NCI-H2227 (cell line): ENCODE data around the gene GET3.
"Not testable (repeated sequence)": the region's sequence is repeated elsewhere in the genome, so short reads cannot be mapped to it uniquely, and the experiment has no call there.

Source experiments
- DNase-seq: peaks from one replicate; lab custom pipeline; 2025; ENCODE audit not compliant: unreplicated experiment; lab: John Stamatoyannopoulos, UW

Gene GET3

DNA sequence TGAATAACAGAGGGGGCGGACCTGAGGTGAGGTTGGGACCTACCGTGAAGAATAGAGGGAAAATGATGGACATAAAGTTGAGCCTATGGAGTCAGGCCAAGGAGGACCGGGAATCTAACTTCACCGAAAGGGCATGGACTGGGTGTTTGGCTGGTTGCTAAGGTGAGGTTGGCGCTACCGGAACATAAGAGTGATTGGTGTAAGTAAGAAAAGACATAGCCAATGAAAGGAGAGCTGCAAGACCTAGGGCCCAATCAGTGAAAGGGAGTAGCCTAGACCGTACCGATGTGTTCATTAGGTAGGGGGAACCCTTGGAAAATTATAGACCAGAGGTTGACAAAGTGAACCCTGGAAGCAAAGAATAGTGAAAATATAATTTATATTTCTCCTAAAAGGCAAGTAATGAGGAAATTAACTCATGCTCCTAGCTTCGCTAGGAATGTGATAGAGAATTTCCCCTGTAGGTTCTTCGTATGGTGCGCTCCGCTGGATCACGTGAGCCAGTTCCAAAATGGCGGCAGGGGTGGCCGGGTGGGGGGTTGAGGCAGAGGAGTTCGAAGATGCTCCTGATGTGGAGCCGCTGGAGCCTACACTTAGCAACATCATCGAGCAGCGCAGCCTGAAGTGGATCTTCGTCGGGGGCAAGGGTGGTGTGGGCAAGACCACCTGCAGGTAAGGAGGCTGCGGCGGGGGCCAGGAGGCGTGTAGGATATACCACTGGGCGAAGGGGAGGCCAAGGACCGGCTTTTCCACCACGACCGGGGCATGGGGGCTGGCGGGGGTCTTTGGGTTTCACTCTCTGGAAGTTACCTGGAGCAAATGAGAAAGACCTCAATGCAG, at the start of gene GET3:
GET3 (plus strand) TSS at position 503 of the 840 bp plus-strand sequence; CDS start at position 512, 9 bp downstream.
- peak; percentile 97 for DNase-seq

DNA sequence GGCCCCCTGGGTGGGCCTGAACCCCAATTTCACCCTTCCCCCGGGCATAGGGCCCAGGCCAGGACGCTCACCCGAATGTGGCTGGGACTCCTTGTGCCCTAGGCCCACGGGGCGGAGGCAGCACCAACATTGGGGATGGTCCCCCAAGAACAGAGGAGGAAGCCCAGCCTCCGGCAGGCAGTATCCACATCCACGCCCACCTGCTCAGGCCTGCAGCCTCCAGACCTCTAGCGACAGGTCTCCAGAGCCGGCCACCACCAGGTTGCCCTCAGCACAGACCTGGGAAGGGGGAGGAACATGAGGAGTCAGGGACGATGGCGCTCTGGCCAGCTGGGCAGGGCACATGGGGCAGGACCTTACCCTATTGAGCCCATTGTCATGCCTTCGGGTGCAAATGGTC, 48.3 kb upstream of the GET3 start:
- no peak for DNase-seq

DNA sequence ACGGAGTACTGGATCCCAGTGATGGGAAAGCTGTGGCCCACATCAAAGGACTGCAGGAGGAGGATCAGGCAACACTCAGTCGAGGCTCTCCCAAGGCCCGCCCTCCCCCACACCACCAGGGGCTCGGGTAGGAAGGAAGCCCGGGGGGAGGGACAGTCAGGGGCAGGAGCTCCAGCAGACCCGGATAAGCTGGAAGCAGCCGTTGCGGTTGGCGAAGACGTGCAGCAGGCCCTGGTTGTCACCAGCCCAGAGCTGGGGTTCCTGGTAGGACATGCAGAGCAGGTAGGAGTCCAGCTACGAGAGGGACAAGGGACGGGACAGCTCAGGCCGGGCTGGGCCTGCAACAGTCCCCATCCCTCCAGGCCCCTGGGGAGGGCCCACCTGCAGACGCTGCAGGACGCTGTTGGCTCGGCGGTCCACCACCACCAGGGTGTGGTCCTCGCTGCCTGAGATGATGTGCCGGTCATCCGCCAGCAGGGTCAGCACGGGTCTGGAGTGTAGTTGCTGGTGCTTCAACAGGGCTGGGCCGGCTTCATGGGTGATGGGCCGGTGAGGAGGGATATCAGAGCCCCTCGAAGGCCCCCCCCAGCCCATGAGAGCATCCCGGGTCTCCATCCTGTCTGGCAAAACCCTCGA, 47.6 kb upstream of the GET3 start:
- no peak for DNase-seq

DNA sequence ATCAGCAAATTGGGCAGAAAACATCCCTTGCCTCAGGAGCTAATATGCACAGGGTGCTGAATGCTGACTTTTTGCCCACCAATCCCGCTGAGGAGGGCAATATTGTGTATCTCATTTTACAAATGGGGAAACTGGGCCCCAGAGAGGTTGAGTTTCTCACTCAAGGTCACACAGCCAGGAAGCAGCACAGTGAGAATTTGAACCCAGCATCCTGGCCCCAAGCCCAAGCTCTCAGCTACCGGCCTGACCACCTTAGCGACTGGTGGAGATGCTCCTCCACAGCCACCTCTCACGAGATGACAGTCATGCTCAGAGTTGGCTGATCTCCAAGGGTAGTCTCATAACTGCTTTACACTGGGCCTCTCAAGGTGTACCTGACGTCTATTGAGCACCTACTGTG, 44.3 kb upstream of the GET3 start:
- no peak for DNase-seq

DNA sequence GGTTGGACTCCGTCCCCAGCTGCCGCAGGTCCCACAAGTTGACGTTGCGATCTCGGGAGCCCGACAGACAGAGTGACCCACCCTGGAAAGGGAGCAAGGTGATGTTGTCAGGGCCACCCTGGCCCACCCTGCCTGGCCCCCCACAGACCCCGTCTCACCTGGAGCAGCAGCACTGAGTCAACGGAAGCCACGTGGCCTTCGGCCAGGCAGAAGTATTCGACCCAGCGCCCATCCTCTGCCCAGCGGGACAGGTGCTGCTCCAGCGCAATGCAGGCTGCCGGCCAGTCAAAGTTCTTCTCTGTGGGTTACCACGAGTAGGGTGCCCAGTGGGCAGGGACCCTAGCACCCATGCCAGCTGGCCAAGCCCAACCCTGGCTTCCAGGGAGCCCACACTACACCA, 42.7 kb upstream of the GET3 start:
- DNase-seq = no peak

DNA sequence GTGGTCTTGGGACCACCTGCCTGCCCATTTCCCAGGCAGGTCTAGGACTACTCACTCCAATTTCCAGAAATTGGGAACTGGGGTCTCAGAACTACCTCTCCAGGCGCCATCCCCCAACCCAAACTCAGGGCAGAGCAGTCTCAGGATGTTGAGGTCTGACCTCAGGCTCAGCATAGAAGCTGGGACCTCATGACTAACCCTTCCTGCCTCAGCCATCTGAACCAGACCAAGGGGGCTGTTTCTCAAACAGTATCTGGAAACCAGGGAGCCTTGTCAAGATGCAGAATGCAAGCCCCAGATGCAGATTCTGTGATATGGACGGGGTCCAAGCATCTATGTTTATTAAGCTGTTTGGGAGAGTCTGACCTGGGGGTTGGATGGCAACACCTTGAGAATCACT, 42.2 kb upstream of the GET3 start:
- DNase-seq = no peak

DNA sequence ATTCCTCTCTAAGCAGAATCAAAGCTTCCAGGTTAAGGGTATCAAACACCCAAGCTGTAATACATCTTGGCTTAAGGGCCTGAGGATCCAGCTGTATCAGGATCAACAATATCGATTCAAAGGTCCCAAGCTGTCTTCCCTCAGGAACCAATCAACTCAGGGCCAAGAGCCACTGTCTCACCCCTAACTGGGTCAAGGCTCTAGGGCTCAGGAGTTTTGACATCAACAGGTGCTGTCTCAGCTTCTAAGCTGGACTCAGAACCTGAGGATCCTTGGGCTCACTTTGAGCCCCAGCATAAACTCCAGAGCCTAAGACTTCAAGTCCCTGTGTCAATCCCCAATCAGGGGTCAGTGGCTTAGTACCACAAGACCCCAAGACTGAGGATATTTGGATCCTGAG, 41.8 kb upstream of the GET3 start:
- no peak for DNase-seq

DNA sequence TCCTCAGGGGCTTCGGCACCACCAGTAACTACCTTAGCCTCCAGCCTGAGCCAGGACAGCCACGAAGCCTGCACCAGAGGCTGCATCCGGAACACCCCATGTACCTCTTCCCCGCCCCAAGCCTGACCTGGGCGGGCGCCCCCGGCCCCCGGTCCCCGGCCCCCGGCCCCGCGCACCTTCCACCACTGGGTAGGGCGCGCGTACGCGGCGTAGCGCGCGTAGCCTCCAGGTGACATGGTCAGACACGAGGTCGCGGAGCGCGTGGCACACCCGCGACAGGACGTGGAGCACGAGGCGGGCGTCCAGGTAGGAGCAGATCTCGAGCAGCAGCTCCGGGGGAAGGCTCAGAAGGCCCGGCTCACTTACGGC, 41.3 kb upstream of the GET3 start:
- no peak for DNase-seq

DNA sequence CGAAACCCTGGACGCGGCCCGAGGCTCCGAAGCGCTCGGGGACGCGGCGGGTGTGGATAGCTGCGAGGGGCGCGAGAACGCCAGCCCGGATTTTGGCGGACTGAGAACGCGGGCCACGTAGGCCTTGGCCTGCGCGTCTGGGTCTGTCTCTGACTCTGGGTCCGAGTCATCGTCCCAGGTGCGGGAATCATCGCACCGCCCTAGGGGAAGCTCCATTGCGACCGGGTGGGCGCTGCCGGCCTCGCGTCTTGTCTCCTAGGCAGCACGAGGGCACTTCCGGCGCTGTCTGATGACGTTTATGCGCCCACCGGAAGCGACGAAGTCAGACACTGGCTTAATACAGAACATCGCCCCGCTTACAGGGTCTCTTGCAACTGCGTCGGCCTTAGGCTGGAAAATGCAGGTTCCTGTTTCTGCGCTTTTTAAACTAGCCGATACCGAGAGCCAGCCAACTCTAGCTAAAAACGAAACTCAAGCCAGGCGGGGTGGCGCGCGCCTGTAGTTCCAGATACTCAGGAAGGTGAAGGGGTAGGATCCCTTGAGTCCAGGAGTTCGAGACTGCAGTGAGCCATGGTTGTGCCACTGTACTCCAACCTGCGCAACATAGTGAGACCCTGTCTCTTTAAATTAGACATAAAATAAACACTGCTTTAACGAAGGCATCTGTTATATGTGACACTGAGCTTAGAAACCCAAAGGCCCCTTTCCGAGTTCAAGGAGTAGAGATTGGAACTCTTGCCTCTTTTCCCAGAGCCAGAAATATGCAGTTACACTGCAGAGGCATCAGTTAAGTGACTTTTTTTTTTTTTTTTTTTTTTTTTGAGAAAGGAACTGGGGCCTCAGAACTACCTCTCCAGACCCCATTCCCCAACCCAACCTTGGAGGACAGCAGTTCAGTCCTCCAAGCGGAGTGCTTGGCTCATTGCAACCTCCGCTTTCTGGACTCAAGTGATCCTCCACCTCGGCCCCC, 40.6 kb upstream of the GET3 start, which contains the start of gene FBXW9:
FBXW9 (minus strand) TSS at position 266 of the 970 bp plus-strand sequence; CDS start at position 216, 50 bp downstream.
- DNase-seq = peak; percentile 94

DNA sequence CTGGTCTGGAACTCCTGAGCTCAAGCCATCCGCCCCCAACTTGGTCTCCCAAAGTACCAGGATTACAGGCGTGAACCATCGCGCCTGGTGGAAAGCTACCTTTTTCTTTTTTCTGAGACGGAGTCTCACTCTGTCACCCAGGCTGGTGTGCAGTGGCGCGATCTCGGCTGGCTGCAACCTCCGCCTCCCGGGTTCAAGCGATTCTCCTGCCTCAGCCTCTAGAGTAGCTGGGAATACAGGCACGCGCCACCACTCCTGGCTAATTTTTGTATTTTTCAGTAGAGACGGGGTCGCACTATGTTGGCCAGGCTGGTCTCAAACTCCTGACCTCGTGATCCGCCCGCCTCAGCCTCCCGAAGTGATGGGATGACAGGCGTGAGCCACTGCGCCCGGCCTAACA, 39.9 kb upstream of the GET3 start:
- DNase-seq = not testable (repeated sequence)

DNA sequence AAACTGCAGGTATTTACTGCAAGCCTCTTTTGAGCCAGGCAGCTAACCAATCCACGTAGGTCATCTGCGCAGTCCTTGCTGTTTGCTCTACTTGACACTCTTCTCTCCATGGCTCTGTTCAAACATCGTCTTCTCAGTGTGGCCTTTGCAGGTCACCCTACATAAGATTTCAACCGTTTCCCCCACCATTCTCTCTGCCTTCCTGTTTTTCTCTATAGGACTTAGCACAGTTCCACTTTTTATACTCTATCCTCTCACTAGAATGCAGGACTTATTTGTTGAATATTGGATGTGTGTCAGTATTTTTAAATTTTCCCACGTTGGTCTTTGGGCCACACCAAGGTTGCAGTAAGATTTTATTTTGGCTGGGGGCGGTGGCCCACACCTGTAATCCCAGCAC, 39.2 kb upstream of the GET3 start:
- no peak for DNase-seq

DNA sequence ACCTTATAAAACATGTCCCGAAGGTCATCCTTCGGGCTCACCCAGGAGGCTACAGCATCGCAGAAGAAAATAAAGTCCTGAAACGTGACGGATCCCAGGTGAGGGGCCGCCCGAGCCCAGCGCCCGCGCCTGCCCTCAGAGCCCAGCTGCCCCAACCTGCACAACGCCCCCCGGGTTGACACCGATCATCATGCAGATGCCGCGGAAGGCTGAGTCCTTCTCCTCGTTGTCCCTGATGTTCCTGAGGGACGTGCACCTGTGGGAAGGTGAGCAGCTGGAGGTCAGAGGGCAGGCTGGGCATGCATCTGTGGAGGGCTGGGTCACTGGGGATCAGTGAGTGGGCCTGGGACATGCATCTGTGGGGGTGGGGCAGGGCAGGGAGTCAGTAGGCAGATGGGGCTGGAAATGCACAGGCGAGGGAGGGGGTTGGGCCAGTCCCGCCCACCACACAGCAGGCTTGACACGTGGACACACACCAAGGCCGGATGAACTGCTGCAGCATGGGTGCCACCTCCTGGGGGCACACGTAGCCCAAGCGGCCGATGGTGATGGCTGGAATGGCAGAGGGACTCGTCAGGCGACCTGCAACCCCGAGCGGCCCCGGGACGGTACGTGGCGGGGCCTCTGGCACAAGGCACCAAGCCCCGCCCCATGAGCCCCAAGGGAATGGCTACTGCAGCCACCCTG, 35.6 kb upstream of the GET3 start:
- no peak for DNase-seq

DNA sequence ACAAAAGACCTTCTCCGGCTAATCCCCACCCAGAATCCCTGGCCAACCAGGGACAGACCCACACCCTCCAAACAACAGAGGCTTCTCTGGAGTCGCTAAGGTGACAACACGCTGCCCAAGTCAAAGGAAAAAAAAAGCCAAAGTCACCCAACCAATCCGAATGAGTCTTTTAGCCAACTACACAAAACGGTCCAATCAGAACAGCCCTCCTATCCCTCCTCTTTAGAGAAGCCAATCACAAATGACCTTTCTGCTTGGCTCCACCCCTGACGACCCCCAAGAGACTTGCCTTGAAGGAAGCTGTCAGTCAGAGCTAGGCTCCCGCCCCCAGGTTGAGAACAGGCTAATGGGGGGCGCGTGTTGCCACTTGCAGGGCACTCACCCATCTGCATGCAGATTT, 34.3 kb upstream of the GET3 start:
- DNase-seq = peak; percentile 62

DNA sequence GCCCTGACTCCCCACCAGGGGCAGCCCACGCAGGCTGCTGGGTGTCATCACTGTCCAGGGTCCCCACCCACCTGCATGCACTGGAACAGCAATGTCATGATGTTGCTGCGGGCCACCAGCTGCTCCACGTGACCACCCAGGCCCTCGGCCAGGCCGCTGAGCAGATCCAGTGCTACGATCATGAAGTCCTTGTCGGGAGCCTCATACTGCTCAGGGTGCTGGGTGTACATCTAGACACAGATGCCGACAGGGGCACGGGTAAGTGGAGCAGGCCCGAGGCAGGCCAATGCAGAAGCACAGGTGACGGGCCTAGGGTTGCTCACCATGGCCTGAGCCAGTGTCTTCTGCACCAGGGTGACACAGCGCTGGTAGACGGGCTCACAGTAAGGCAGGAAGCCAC, 32.1 kb upstream of the GET3 start:
- no peak for DNase-seq

DNA sequence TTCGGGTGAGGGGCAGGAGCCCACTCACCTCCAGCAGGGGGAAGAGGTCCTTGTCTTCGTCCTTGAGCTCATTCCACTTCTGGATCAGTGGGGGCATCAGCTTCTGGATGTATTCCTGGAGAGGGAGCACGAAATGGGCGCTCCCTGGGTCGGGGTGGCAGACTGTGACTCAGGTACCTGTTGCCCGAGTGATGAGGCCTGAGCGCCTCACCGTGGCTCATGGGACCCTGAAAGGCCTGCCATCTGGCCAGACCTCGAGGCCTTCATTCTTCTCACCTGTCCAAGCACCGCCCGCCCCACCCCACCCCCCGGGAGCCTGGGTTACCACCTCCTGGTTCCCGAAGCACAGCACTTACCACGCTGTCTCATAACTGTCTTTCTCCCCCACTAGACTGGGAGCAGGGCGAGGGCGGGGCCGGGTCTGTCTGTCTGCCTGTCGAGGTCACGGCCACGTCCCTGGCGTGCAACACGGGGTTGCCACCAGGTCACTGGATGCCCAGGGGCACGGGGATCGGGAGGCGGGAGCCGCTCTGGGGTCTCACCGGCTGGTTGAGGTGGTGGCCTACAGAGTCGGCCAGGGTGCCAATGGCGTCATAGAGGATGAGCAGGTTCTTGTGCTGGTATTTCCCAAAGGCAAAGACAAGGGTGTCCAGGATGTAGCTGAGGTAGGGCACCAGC, 31.5 kb upstream of the GET3 start:
- DNase-seq = no peak

DNA sequence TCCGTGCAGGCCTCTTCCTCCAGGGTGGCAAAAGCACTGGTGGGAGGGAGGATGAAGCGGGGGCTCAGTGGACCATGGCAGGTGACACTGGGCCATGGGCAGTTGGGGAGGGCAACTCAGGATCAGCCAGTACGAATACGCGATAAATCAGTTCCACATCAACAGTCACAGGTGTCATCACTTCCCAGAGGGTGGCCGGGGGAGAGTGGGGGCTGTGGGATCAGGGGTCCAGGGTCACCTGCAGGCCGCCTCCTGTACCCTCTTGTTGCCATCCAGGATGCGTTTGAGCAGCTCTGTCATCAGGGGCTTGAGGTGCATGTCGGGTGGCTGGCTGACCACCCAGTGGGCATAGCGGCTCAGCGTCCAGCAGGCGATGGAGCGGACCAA, 31.0 kb upstream of the GET3 start:
- DNase-seq = no peak

DNA sequence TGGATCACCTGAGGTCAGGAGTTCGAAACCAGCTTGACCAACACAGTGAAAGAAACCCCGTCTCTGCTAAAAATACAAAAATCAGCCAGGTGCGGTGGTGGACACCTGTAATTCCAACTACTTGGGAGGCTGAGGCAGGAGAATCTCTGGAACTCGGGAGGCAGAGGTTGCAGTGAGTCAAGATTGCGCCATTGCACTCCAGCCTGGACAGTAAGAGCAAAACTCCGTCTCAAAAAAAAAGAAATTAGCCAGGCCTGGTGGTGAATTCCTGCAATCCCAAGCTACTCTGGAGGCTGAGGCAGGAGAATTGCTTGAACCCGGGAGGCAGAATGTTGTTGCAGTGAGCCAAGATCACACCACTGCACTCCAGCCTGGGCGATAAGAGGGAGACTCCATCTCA, 28.7 kb upstream of the GET3 start:
- no peak for DNase-seq

DNA sequence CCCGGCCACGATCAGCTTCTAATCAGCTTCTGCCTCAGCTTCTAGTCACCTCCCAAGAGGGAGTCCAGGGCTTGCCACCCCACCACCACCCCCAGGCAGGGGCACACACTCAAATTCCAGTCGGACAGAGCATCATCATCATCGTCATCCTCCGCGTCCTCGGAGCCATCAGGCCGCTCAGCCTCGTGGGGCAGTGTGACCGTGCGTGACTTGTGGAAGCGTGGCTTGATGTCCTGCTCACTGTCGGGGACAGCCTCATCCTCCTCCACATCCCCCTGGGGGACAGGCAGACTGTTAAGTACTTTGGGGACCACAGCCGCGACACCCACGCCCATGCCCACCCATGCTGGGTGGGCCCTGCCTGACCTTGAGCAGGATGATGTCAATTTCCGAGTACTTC, 26.1 kb upstream of the GET3 start:
- DNase-seq = no peak

DNA sequence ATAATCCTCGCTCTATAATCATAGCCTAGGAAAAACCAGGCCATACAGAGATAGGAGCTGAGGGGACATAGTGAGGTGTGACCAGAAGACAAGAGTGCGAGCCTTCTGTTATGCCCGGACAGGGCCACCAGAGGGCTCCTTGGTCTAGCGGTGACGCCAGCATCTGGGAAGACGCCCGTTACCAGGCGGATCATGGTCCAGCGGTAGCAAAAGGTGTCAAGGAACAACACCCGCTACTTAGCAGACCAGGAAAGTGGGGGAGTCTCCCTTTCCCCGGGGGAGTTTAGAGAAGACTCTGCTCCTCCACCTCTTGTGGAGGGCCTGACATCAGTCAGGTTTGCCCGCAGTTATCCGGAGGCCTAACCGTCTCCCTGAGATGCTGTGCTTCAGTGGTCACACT, 25.2 kb upstream of the GET3 start:
- DNase-seq = not testable (repeated sequence)

DNA sequence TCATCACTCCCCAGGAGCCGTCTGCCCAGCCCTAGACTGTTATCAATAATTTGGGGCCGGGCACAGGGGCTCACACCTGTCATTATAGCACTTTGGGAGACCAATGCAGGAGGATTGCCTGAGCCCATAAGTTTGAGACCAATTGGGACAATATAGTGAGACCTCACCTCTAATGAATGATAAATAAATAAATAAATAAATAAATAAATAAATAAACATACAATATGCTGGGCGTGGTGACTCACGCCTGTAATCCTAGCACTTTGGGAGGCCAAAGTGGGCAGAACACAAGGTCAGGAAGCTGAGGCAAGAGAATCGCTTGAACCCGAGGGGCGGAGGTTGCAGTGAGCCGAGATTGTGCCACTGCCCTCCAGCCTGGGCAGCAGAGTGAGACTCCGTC, 24.0 kb upstream of the GET3 start:
- not testable (repeated sequence) for DNase-seq
